ENCODE measurements around the gene AQP10.
"Not testable (repeated sequence)": the region's sequence is repeated elsewhere in the genome, so short reads cannot be mapped to it uniquely, and the experiment has no call there.

The AQP10 gene

GRCh38 chr1:154295408-154296235, 25.3 kb upstream of the AQP10 start:
- DNase-seq (ENCODE audit: low spot score) = no peak
- no peak for TF ChIP-seq CTCF (IDR thresholded peaks at IDR 0.05; ENCODE audit: extremely low read depth, missing control alignments)

GRCh38 chr1:154301582-154301981, 19.3 kb upstream of the AQP10 start:
- no peak for DNase-seq (ENCODE audit: low spot score)
- TF ChIP-seq CTCF (IDR thresholded peaks at IDR 0.05; ENCODE audit: extremely low read depth, missing control alignments) = no peak

GRCh38 chr1:154304664-154305337, 16.1 kb upstream of the AQP10 start:
- no peak for DNase-seq (ENCODE audit: low spot score)
- no peak for TF ChIP-seq CTCF (IDR thresholded peaks at IDR 0.05; ENCODE audit: extremely low read depth, missing control alignments)

- DNase-seq (ENCODE audit: low spot score) = no peak
- no peak for TF ChIP-seq CTCF (IDR thresholded peaks at IDR 0.05; ENCODE audit: extremely low read depth, missing control alignments)
Observed at GRCh38 chr1:154306151-154306550, 14.7 kb upstream of the AQP10 start.

GRCh38 chr1:154307670-154308270, 13.1 kb upstream of the AQP10 start:
- DNase-seq (ENCODE audit: low spot score) = not testable (repeated sequence)

- DNase-seq (ENCODE audit: low spot score) = not testable (repeated sequence)
Observed at GRCh38 chr1:154309136-154309535, 11.8 kb upstream of the AQP10 start.

- not testable (repeated sequence) for DNase-seq (ENCODE audit: low spot score)
Observed at GRCh38 chr1:154312229-154313065, 8.4 kb upstream of the AQP10 start.

- no peak for TF ChIP-seq CTCF (IDR thresholded peaks at IDR 0.05; ENCODE audit: extremely low read depth, missing control alignments)
- DNase-seq (ENCODE audit: low spot score) = no peak
Observed at GRCh38 chr1:154313066-154313356, 7.9 kb upstream of the AQP10 start.

GRCh38 chr1:154314226-154314625, 6.7 kb upstream of the AQP10 start:
- DNase-seq (ENCODE audit: low spot score) = not testable (repeated sequence)

Data from GM20000 (cell line).